A549 (cell line): Measurements from ENCODE around the gene FBLN1. TPM values are rescaled to one million over a fixed set of nuclear protein-coding genes. Genes with fewer than 3 reads are reported as not detected.

Source experiments
- ATAC-seq, 2 experiments: fragments of 200-7000 bp in 1 of 2; fragments of >200 bp in 1 of 2; cut with Nextera tagmentation in 1 of 2; cut with Tn5 transposase in 1 of 2; 3 replicates each; pipeline versions ENCODE4 v1.8.0 to v1.9.1; 2018 to 2020; ENCODE audit warnings: mild to moderate bottlenecking in 1 of 2, moderate library complexity in 1 of 2
- CTCF ChIA-PET: fragments of 300-600 bp; sonication (Branson Sonifier 250); formaldehyde crosslinking; extraction: SDS; loops from one replicate; lab custom pipeline; 2021; ENCODE audit warnings: antibody characterized with exemption, inconsistent platforms; lab: Yijun Ruan, JAX
- POLR2A ChIA-PET: fragments of 350-600 bp; formaldehyde crosslinking; extraction: SDS; loops from one replicate; lab custom pipeline; 2021; ENCODE audit warnings: antibody characterized with exemption, inconsistent platforms; lab: Yijun Ruan, JAX
- DNase-seq, 2 experiments: peaks; one replicate each; pipeline versions ENCODE4 v3.0.0 to v3.0.0-alpha.2; 2011 to 2016; ENCODE audit warnings: low read depth in 1 of 2, low spot score in 1 of 2
- FAIRE-seq: peaks from 2 replicates; lab custom pipeline; 2011; peaks lifted over from hg19 to GRCh38; lab: Jason Lieb, UNC
- H3K27ac ChIP-seq, 2 experiments: fragments of >200 bp; sonication (Bioruptor Twin); formaldehyde crosslinking; 3 replicates each; pipeline ENCODE4 v1.5.1; 2016 to 2017
- H3K4me1 ChIP-seq: fragments of >200 bp; sonication (Bioruptor Twin); formaldehyde crosslinking; 3 replicates; pipeline ENCODE4 v1.6.1; 2016
- H3K4me2 ChIP-seq: fragments of >200 bp; sonication (Bioruptor Twin); formaldehyde crosslinking; 3 replicates; pipeline ENCODE4 v1.6.1; 2016
- H3K4me3 ChIP-seq: fragments of >200 bp; sonication (Bioruptor Twin); formaldehyde crosslinking; 3 replicates; pipeline ENCODE4 v1.5.1; 2016
- H3K9me3 ChIP-seq: fragments of >200 bp; sonication (Bioruptor Twin); formaldehyde crosslinking; 3 replicates; pipeline ENCODE4 v1.6.1; 2016
- CBX8 ChIP-seq: fragments of 200-600 bp; sonication (generic); IDR thresholded peaks from 2 replicates; pipeline ENCODE4 v1.6.1; 2016
- CHD4 ChIP-seq: fragments of 200-600 bp; sonication (generic); IDR thresholded peaks from 2 replicates; pipeline ENCODE4 v1.6.1; 2016; ENCODE audit warnings: antibody characterized with exemption, mild to moderate bottlenecking, borderline replicate concordance
- EHMT2 ChIP-seq: fragments of 200-600 bp; sonication (generic); IDR thresholded peaks from 2 replicates; pipeline ENCODE4 v1.6.1; 2016; ENCODE audit warnings: antibody characterized with exemption, low read depth, mild to moderate bottlenecking, moderate library complexity
- FOSL2 ChIP-seq, 2 experiments: fragments of 450-650 bp in 1 of 2; fragments of >200 bp in 1 of 2; sonication (Bioruptor Twin) in 1 of 2; formaldehyde crosslinking; IDR thresholded peaks; 2 replicates each; pipeline versions ENCODE4 v1.5.0 to v1.6.1; 2016 to 2020; ENCODE audit warnings: mild to moderate bottlenecking in 1 of 2, moderate library complexity in 1 of 2
- FOXS1 ChIP-seq: fragments of 250-450 bp; sonication (Bioruptor Pico); IDR thresholded peaks from 2 replicates; pipeline ENCODE4 v1.5.0; 2020; ENCODE audit warnings: mild to moderate bottlenecking, moderate library complexity
- HDAC2 ChIP-seq: fragments of 200-600 bp; sonication (generic); IDR thresholded peaks from 2 replicates; pipeline ENCODE4 v1.6.1; 2016
- HEYL ChIP-seq: fragments of 250-450 bp; sonication (Bioruptor Pico); IDR thresholded peaks from 2 replicates; pipeline ENCODE4 v1.8.0; 2021; ENCODE audit warnings: mild to moderate bottlenecking, moderate library complexity
- HOXB13 ChIP-seq: fragments of 250-450 bp; sonication (Bioruptor Pico); IDR thresholded peaks from 2 replicates; pipeline ENCODE4 v1.5.0; 2020; ENCODE audit warnings: low read depth, mild to moderate bottlenecking, moderate library complexity
- HOXB5 ChIP-seq: fragments of 250-450 bp; sonication (Bioruptor Pico); IDR thresholded peaks from 2 replicates; pipeline ENCODE4 v1.5.0; 2020; ENCODE audit warnings: mild to moderate bottlenecking, moderate library complexity
- NR3C1 ChIP-seq: fragments of >200 bp; sonication (Bioruptor Twin); formaldehyde crosslinking; IDR thresholded peaks from 3 replicates; pipeline ENCODE4 v1.6.1; 2017
- RARB ChIP-seq: fragments of 250-450 bp; sonication (Bioruptor Pico); IDR thresholded peaks from 2 replicates; pipeline ENCODE4 v1.8.0; 2021; ENCODE audit warnings: mild to moderate bottlenecking, moderate library complexity
- RCOR1 ChIP-seq: fragments of 150-350 bp; IDR thresholded peaks from 2 replicates; pipeline ENCODE4 v1.6.1; 2014; ENCODE audit warnings: antibody characterized with exemption, low read length, low read depth
- RFX5 ChIP-seq: fragments of 450-650 bp; IDR thresholded peaks from 2 replicates; pipeline ENCODE4 v1.7.1; 2014; ENCODE audit warnings: antibody characterized with exemption, mild to moderate bottlenecking, moderate library complexity
- RNF2 ChIP-seq: fragments of 200-600 bp; sonication (generic); IDR thresholded peaks from 2 replicates; pipeline ENCODE4 v1.6.1; 2016; ENCODE audit warnings: low read depth, mild to moderate bottlenecking, antibody characterized with exemption, moderate library complexity, borderline replicate concordance
- SREBF2 ChIP-seq: fragments of 450-650 bp; IDR thresholded peaks from 2 replicates; pipeline ENCODE4 v1.6.1; 2014; ENCODE audit warnings: mild to moderate bottlenecking, moderate library complexity
- ZFP36 ChIP-seq: fragments of 450-650 bp; IDR thresholded peaks from 2 replicates; pipeline ENCODE4 v1.6.1; 2014; ENCODE audit warnings: borderline replicate concordance; ENCODE audit not compliant: partially characterized antibody
- ZNF302 ChIP-seq: fragments of 250-450 bp; sonication (Bioruptor Pico); IDR thresholded peaks from 2 replicates; pipeline ENCODE4 v1.9.0; 2021; ENCODE audit warnings: inconsistent platforms, mild to moderate bottlenecking, moderate library complexity
- WGBS: methylation state at CpG from one replicate; pipeline ENCODE4 v1.1.6; 2017; ENCODE audit errors: missing lambda C conversion rate; 5-methylcytosine and 5-hydroxymethylcytosine counted together
- polyA plus RNA-seq, 4 experiments: library from polyadenylated mRNA; depleted of rRNA in 3 of 4; stranded (reverse); fragments of >200 nt; fragmentation: RNase III in 1 of 4; extraction: RNeasy Plus Mini Kit Qiagen cat#74134 plus additional on column Dnase treatment in 1 of 4; gene quantifications; 2 replicates in 3 of 4; 3 replicates in 1 of 4; pipeline ENCODE4 v1.2.3, GENCODE V29; 2011 to 2017
- TF ChIP-seq, protein P1 (sequence below): fragments of >200 bp; sonication (Bioruptor Twin); formaldehyde crosslinking; IDR thresholded peaks from 3 replicates; pipeline ENCODE4 v1.6.1; 2016
- TF ChIP-seq, protein P2 (sequence below): IDR thresholded peaks from 2 replicates; pipeline ENCODE4 v1.6.1; 2012
- TF ChIP-seq, protein P3 (sequence below): fragments of >200 bp; sonication (Bioruptor Twin); formaldehyde crosslinking; IDR thresholded peaks from 3 replicates; pipeline ENCODE4 v1.5.1; 2016
- TF ChIP-seq, protein P4 (sequence below): fragments of 200-600 bp; sonication (generic); IDR thresholded peaks from 2 replicates; pipeline ENCODE4 v1.6.1; 2016; ENCODE audit warnings: antibody characterized with exemption, mild to moderate bottlenecking, moderate library complexity
- TF ChIP-seq, protein P5 (sequence below): fragments of 450-650 bp; IDR thresholded peaks from 2 replicates; pipeline ENCODE4 v1.6.1; 2014; ENCODE audit warnings: antibody characterized with exemption
- TF ChIP-seq, protein P6 (sequence below): fragments of 250-450 bp; sonication (Bioruptor Pico); IDR thresholded peaks from 2 replicates; pipeline ENCODE4 v1.5.0; 2021; ENCODE audit warnings: mild to moderate bottlenecking, moderate library complexity, borderline replicate concordance

FBLN1 gene
- polyA plus RNA-seq, 2 of the 4 experiments (the other 2 are of a cell fraction) = 18.2 to 32.7 TPM

DNA sequence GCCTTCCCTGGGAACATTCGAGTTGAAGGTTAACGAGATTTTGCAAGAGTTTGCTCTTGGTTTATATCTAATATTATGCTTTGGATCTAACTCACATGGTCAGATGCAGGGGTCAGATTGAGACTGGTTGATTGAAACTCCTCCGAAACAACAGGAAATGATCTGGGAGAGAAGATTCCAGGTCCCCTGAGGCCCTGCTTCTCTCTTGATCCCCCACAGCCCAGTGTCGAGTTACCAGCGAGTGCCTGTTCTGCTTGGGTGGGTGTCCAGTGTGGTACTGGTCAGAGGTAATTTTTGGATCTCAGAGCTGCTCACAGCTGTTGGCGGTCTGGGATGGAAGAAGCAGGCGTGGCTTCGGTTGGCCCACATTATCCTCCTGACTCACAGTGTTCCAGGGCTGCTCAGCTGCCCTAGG is 9.2 kb downstream of the FBLN1 start:
- 0 out of 3 replicates have a peak, but pooled peaks cover 3% of the 10 kb centered on the region for H3K4me1 ChIP-seq
- H3K9me3 ChIP-seq = no peaks in the 10 kb centered on the region
- POLR2A ChIA-PET = no interaction called here
- H3K4me3 ChIP-seq = no peak overlapping the region
- 87% methylated on average over 8 of the region's 8 CpGs for WGBS
- H3K27ac ChIP-seq = no peak overlapping the region
- TF ChIP-seq FOXS1 (CRISPR knock-in tag) (no peak), HEYL (CRISPR knock-in tag) (no peak), FOSL2 (IDR thresholded peaks at IDR 0.05) (no peak), FOSL2 (CRISPR knock-in tag; IDR thresholded peaks at IDR 0.05) (no peak), ZFP36 (no peak), HDAC2 (no peak)
- TF ChIP-seq, protein P1, sequence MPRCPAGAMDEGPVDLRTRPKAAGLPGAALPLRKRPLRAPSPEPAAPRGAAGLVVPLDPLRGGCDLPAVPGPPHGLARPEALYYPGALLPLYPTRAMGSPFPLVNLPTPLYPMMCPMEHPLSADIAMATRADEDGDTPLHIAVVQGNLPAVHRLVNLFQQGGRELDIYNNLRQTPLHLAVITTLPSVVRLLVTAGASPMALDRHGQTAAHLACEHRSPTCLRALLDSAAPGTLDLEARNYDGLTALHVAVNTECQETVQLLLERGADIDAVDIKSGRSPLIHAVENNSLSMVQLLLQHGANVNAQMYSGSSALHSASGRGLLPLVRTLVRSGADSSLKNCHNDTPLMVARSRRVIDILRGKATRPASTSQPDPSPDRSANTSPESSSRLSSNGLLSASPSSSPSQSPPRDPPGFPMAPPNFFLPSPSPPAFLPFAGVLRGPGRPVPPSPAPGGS = no peak
- TF ChIP-seq, protein P2, sequence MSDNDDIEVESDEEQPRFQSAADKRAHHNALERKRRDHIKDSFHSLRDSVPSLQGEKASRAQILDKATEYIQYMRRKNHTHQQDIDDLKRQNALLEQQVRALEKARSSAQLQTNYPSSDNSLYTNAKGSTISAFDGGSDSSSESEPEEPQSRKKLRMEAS = no peak
- no peak for ATAC-seq
- no peak for DNase-seq
- H3K4me2 ChIP-seq = no peak overlapping the region
- CTCF ChIA-PET = interaction anchor here (0.9 to 1.8 kb wide), 2 partner anchors 20 to 42 kb away, joined by 3 to 5 read pairs; no protein-coding TSS in a partner anchor
- no peak for FAIRE-seq

DNA sequence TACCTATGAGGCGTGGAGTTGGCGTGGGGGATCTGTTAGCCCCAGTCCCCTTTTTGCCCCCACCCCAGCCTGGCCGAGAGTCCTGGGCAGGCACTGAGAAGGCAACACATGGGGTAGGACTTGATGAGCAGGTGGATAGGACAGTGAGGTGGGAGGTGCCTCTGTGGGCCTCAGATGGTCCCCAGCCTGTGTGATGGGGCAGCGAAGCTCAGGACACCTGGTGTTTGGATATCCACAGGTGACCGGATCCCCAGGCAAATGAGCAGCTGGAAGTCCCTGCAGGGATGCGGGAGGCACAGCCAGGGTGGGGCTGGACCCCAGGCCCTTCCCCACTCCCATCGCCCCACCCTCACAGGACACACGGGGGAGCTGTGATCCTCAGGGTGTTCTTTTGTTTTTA is 9.7 kb downstream of the FBLN1 start:
- Histone ChIP-seq H3K4me3 (no peak overlapping the region), H3K4me2 (no peak overlapping the region), H3K4me1 (0 out of 3 replicates have a peak, but pooled peaks cover 3% of the 10 kb centered on the region), H3K9me3 (no peaks in the 10 kb centered on the region), H3K27ac (no peak overlapping the region)
- POLR2A ChIA-PET = no interaction called here
- 85% methylated on average over 3 of the region's 8 CpGs for WGBS
- CTCF ChIA-PET = no interaction called here
- no peak for DNase-seq
- TF ChIP-seq CBX8 = no peak
- no peak for TF ChIP-seq HOXB5 (CRISPR knock-in tag)
- TF ChIP-seq, protein P3, sequence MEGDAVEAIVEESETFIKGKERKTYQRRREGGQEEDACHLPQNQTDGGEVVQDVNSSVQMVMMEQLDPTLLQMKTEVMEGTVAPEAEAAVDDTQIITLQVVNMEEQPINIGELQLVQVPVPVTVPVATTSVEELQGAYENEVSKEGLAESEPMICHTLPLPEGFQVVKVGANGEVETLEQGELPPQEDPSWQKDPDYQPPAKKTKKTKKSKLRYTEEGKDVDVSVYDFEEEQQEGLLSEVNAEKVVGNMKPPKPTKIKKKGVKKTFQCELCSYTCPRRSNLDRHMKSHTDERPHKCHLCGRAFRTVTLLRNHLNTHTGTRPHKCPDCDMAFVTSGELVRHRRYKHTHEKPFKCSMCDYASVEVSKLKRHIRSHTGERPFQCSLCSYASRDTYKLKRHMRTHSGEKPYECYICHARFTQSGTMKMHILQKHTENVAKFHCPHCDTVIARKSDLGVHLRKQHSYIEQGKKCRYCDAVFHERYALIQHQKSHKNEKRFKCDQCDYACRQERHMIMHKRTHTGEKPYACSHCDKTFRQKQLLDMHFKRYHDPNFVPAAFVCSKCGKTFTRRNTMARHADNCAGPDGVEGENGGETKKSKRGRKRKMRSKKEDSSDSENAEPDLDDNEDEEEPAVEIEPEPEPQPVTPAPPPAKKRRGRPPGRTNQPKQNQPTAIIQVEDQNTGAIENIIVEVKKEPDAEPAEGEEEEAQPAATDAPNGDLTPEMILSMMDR = no peak
- no peak for TF ChIP-seq RCOR1
- TF ChIP-seq, protein P4, sequence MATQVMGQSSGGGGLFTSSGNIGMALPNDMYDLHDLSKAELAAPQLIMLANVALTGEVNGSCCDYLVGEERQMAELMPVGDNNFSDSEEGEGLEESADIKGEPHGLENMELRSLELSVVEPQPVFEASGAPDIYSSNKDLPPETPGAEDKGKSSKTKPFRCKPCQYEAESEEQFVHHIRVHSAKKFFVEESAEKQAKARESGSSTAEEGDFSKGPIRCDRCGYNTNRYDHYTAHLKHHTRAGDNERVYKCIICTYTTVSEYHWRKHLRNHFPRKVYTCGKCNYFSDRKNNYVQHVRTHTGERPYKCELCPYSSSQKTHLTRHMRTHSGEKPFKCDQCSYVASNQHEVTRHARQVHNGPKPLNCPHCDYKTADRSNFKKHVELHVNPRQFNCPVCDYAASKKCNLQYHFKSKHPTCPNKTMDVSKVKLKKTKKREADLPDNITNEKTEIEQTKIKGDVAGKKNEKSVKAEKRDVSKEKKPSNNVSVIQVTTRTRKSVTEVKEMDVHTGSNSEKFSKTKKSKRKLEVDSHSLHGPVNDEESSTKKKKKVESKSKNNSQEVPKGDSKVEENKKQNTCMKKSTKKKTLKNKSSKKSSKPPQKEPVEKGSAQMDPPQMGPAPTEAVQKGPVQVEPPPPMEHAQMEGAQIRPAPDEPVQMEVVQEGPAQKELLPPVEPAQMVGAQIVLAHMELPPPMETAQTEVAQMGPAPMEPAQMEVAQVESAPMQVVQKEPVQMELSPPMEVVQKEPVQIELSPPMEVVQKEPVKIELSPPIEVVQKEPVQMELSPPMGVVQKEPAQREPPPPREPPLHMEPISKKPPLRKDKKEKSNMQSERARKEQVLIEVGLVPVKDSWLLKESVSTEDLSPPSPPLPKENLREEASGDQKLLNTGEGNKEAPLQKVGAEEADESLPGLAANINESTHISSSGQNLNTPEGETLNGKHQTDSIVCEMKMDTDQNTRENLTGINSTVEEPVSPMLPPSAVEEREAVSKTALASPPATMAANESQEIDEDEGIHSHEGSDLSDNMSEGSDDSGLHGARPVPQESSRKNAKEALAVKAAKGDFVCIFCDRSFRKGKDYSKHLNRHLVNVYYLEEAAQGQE = no peak
- TF ChIP-seq RNF2 = no peak
- no peak for ATAC-seq
- FAIRE-seq = no peak

DNA sequence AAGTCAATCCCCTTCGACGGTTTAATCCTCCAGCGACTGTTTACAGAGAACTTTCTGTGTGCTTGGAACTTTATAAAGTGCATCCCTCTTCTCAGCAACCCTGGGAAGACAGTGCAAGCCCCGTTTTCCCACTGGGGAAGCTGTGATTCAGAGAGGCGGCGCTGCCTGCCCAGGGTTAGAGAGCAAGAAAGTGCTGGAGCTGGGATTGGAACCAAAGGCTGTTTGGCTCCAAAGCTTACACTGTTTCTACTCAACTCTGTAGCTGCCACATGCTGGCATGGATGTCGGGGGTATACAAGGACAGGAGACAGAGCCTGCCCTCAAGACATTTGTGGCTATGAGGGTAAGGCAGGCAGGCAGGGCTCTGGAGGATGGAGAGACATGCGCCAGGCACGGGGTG is 13.0 kb downstream of the FBLN1 start:
- POLR2A ChIA-PET = no interaction called here
- H3K4me2 ChIP-seq = no peak overlapping the region
- 95% methylated on average over 8 of the region's 9 CpGs for WGBS
- H3K27ac ChIP-seq = no peak overlapping the region
- H3K4me1 ChIP-seq = 0 out of 3 replicates have a peak, but pooled peaks cover 6% of the 10 kb centered on the region
- CTCF ChIA-PET = interaction anchor here (2.3 kb wide), 1 partner anchor 74 kb away, joined by 9 read pairs; no protein-coding TSS in a partner anchor
- DNase-seq (no peak), FAIRE-seq (no peak), ATAC-seq (no peak)
- no peak for TF ChIP-seq ZFP36
- TF ChIP-seq, protein P5, sequence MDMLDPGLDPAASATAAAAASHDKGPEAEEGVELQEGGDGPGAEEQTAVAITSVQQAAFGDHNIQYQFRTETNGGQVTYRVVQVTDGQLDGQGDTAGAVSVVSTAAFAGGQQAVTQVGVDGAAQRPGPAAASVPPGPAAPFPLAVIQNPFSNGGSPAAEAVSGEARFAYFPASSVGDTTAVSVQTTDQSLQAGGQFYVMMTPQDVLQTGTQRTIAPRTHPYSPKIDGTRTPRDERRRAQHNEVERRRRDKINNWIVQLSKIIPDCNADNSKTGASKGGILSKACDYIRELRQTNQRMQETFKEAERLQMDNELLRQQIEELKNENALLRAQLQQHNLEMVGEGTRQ = no peak
- no peak for TF ChIP-seq SREBF2
- no peak for TF ChIP-seq ZNF302 (CRISPR knock-in tag)
- TF ChIP-seq HOXB13 = no peak
- no peak for TF ChIP-seq EHMT2
- TF ChIP-seq, protein P6, sequence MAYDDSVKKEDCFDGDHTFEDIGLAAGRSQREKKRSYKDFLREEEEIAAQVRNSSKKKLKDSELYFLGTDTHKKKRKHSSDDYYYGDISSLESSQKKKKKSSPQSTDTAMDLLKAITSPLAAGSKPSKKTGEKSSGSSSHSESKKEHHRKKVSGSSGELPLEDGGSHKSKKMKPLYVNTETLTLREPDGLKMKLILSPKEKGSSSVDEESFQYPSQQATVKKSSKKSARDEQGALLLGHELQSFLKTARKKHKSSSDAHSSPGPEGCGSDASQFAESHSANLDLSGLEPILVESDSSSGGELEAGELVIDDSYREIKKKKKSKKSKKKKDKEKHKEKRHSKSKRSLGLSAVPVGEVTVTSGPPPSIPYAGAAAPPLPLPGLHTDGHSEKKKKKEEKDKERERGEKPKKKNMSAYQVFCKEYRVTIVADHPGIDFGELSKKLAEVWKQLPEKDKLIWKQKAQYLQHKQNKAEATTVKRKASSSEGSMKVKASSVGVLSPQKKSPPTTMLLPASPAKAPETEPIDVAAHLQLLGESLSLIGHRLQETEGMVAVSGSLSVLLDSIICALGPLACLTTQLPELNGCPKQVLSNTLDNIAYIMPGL = no peak
- TF ChIP-seq RARB (CRISPR knock-in tag) = no peak
- no peak for TF ChIP-seq NR3C1
- no peak for TF ChIP-seq CHD4
- no peak for TF ChIP-seq RFX5
- no peaks in the 10 kb centered on the region for H3K9me3 ChIP-seq
- H3K4me3 ChIP-seq = no peak overlapping the region
